Gastroesophageal sphincter (tissue), 3 donors: Measurements from ENCODE around the gene PTRHD1.

ENCODE experiments used
- CTCF ChIP-seq, 4 experiments: fragments of 200-600 bp in 2 of 4; fragments of 450-650 bp in 2 of 4; sonication (generic) in 1 of 4; IDR thresholded peaks; one replicate each; pipeline ENCODE4 v1.5.1; 2017 to 2019; ENCODE audit warnings: antibody characterized with exemption in 4 of 4, mild to moderate bottlenecking in 2 of 4, moderate library complexity in 2 of 4
- POLR2A ChIP-seq, 2 donors: fragments of 450-650 bp; IDR thresholded peaks; one replicate each; pipeline ENCODE4 v1.6.1; 2017; ENCODE audit warnings: antibody characterized with exemption in 2 of 2, mild to moderate bottlenecking in 2 of 2, moderate library complexity in 1 of 2

GRCh38 chr2:24783641-24784040, 9.6 kb downstream of the PTRHD1 start:
- TF ChIP-seq POLR2A (IDR thresholded peaks at IDR 0.05) = no peak
- TF ChIP-seq CTCF (IDR thresholded peaks at IDR 0.05) = no peak
